Activated T-helper 1 cell treated with anti-CD3 and anti-CD28 coated beads, Interleukin-12 subunit alpha, Interleukin-12 subunit beta, Interleukin-2, Interleukin-4 antibody, amounts not matched to agents 30 ng/mL and 10 ng/mL and 1 ng/mL, durations not matched to agents 14 hours and 24 hours and 36 hours (primary cell): ENCODE data around the gene PAPPA. TPM values are rescaled to one million over a fixed set of nuclear protein-coding genes. Genes with fewer than 3 reads are reported as not detected.

Experiments
- DNase-seq: peaks from one replicate; pipeline ENCODE4 v3.0.0; 2021; ENCODE audit warnings: low spot score
- H3K27ac Mint-ChIP-seq: one replicate; pipeline ENCODE4 v1.8.0; 2021; ENCODE audit warnings: mild to moderate bottlenecking, mixed read lengths
- H3K27me3 Mint-ChIP-seq: one replicate; pipeline ENCODE4 v1.8.0; 2022; ENCODE audit warnings: mild to moderate bottlenecking, moderate library complexity, mixed read lengths; ENCODE audit not compliant: insufficient read depth
- H3K36me3 Mint-ChIP-seq: one replicate; pipeline ENCODE4 v1.8.0; 2021; ENCODE audit warnings: low read depth, mixed read lengths
- H3K4me1 Mint-ChIP-seq: one replicate; pipeline ENCODE4 v1.8.0; 2021; ENCODE audit warnings: low read depth, mixed read lengths
- H3K4me3 Mint-ChIP-seq: one replicate; pipeline ENCODE4 v1.8.0; 2021; ENCODE audit warnings: mild to moderate bottlenecking, moderate library complexity, mixed read lengths
- H3K9me3 Mint-ChIP-seq: one replicate; pipeline ENCODE4 v1.8.0; 2021; ENCODE audit warnings: mixed read lengths
- intact Hi-C: fragments of 100-400 bp; cut with micrococcal nuclease; formaldehyde crosslinking; loops from one replicate; pipeline ENCODE4 v1.15.1; 2024
- total RNA-seq: library from RNA; stranded (reverse); gene quantifications from 2 replicates; pipeline ENCODE4 v1.2.3, GENCODE V29; 2022

The PAPPA gene
- total RNA-seq, 1 donor from 2014 or later = not detected

DNA sequence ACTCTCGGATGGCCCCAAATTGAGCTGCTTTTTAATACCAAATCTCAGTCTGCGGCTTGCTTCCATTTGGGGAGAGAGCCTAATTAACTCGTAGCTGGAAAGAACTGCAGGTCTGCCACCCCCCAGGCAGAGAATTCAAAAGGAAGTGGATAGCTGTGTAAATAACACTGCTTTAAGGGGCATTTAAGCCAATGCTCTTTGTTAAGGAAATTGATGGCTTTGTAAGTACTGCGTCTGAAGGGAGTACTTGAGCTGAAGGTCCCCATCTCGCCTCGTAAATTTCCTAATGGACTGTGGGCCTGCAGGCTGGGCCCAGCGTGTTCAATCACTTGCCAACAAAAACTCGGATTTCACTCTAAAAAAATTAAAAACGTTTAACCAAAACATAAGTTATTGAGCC lies 132.7 kb downstream of the PAPPA start:
- Mint-ChIP-seq H3K27ac (no peak overlapping the region), H3K4me3 (no peak overlapping the region), H3K36me3 (no peaks in the 10 kb centered on the region), H3K27me3 (peaks cover 2% of the 10 kb centered on the region), H3K9me3 (no peaks in the 10 kb centered on the region), H3K4me1 (no peaks in the 10 kb centered on the region)
- intact Hi-C loops = no loop called here
- no peak for DNase-seq

DNA sequence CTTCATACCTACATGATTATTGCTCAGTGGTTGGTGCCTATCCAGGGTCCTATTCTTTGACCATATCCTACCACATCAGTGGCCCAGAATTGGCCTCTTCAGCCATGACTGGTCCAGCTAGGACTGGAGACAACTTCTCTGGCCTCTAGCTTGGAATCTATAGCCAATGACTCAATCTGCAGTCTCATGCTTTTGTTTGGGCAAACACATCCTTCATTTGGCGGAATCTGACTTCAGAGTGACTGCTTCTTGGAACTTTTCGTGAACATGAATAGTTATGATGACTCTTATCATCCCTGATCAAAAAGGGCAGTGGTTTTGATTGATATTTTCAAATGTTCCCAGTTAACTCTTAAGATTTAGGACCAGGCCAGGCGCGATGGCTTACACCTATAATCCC lies 134.1 kb downstream of the PAPPA start:
- peaks cover 2% of the 10 kb centered on the region for H3K27me3 Mint-ChIP-seq
- no peaks in the 10 kb centered on the region for H3K36me3 Mint-ChIP-seq
- H3K27ac Mint-ChIP-seq = no peak overlapping the region
- H3K4me1 Mint-ChIP-seq = no peaks in the 10 kb centered on the region
- no peak for DNase-seq
- H3K9me3 Mint-ChIP-seq = no peaks in the 10 kb centered on the region
- no peak overlapping the region for H3K4me3 Mint-ChIP-seq
- intact Hi-C loops = no loop called here

DNA sequence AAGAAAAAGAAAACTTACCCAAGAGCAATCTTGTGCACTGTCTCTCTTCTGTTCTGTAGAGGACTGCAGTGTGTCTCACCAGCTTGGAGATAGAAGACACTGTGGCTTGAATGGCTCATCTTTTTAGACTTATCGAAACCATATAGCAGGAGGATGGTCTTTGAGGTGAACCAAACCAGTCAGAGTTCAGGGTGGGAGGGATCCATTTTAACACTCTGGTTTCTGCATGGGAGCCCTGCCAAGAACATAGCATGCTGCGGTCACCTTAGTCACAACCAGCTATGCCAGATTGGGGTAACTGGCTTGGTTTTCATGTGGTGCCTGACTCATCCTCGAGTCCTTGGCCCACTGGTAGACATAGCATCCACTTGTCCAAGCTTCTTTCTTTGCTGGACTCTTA lies 135.1 kb downstream of the PAPPA start:
- intact Hi-C loops = no loop called here
- Mint-ChIP-seq H3K4me3 (no peak overlapping the region), H3K9me3 (no peaks in the 10 kb centered on the region), H3K27me3 (peaks cover 2% of the 10 kb centered on the region), H3K27ac (no peak overlapping the region), H3K36me3 (no peaks in the 10 kb centered on the region), H3K4me1 (no peaks in the 10 kb centered on the region)
- no peak for DNase-seq

DNA sequence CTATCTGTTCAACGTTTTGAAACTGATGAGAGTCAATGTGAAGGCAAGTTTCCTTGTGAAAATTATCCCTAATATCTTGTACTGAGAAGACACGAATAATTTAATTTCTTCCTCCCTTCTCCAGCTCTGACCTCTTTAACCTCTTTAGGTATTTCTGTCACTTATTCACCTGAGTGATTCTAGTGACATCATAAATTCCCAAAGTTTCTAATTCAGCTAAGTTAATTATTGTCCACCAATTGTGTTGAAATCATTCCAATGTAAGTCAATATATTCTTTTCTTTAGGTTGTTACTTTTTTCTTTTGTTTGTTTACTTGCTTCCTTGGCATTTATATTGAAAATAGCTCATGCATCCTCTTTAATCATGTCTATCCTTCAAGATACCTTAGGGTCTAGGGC lies 143.8 kb downstream of the PAPPA start:
- no peak overlapping the region for H3K4me3 Mint-ChIP-seq
- no peaks in the 10 kb centered on the region for H3K36me3 Mint-ChIP-seq
- no peaks in the 10 kb centered on the region for H3K4me1 Mint-ChIP-seq
- H3K9me3 Mint-ChIP-seq = no peaks in the 10 kb centered on the region
- H3K27me3 Mint-ChIP-seq = no peaks in the 10 kb centered on the region
- no peak overlapping the region for H3K27ac Mint-ChIP-seq
- DNase-seq = no peak
- intact Hi-C loops = no loop called here

DNA sequence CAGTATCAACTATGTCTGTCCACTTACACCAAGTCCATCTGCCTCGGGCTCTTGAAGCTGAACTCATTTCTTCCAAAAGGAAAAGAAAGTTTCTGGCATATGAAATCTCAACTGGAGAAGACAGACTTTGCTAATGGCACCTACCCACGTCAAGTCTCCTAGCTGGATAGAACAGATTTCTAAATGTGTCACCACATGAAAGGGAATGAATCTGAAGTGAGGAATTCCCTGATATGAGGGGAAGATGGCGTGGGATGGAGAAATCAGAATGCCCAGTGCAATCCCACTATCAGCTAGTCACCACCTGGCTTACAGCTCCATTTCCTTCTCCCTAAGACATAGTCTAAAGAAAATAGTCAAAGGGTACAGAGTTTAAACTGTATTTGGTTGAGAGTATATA lies 144.7 kb downstream of the PAPPA start:
- Mint-ChIP-seq H3K4me3 (no peak overlapping the region), H3K27me3 (no peaks in the 10 kb centered on the region), H3K9me3 (no peaks in the 10 kb centered on the region), H3K36me3 (no peaks in the 10 kb centered on the region), H3K27ac (no peak overlapping the region), H3K4me1 (no peaks in the 10 kb centered on the region)
- intact Hi-C loops = no loop called here
- DNase-seq = no peak

DNA sequence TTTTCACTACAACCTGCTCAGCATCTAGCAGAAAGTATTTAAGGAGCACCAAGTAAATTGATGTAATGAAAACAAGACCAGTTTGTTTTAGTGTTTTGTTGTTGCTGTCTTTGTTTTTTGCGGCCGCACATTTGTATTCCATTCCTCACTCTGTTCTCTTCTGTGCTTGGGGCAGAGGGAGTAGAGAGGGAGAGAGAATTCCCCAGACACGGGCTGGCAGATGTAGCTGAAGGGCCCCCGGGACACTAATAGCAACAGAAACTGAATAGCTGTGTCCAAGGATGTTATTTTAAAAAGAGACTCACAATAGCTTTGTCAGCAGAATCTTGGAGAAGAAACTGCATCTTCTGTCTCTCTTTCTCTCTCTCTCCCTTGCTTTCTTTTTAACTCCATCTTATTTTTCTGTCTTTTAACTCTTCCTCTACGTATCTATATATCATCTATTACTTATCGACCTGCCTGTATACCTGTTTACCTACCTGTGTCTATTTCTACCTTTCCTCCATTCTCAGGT lies 145.3 kb downstream of the PAPPA start:
- intact Hi-C loops = no loop called here
- Mint-ChIP-seq H3K27me3 (no peaks in the 10 kb centered on the region), H3K4me1 (no peaks in the 10 kb centered on the region), H3K9me3 (no peaks in the 10 kb centered on the region), H3K27ac (no peak overlapping the region), H3K36me3 (no peaks in the 10 kb centered on the region), H3K4me3 (no peak overlapping the region)
- no peak for DNase-seq

DNA sequence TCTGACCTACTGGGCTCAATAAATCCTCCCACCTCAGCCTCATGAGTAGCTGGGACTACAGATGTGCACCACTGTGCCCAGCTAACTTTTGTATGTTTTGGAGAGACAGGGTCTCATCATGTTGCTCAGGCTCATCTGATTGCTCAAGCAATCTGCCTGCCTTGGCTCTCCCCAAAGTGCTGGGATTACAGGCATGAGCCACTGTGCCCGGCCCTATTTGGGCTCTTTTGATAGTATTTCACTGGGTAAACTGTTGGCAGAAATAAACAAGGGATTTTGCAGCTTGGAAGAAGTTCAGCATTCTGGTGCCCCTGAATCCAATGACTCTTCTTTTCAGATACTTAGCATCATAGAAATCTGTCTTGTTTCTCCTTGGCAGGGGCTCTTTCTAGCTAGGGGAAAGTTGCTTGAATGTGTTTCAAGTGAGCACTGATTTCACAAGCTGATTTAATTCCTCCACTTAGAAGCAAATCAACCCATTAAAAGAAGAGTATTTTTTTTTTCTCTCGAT lies 146.8 kb downstream of the PAPPA start:
- no peak for DNase-seq
- H3K27me3 Mint-ChIP-seq = no peaks in the 10 kb centered on the region
- intact Hi-C loops = no loop called here
- H3K4me1 Mint-ChIP-seq = no peaks in the 10 kb centered on the region
- H3K4me3 Mint-ChIP-seq = no peak overlapping the region
- no peaks in the 10 kb centered on the region for H3K9me3 Mint-ChIP-seq
- no peak overlapping the region for H3K27ac Mint-ChIP-seq
- no peaks in the 10 kb centered on the region for H3K36me3 Mint-ChIP-seq

DNA sequence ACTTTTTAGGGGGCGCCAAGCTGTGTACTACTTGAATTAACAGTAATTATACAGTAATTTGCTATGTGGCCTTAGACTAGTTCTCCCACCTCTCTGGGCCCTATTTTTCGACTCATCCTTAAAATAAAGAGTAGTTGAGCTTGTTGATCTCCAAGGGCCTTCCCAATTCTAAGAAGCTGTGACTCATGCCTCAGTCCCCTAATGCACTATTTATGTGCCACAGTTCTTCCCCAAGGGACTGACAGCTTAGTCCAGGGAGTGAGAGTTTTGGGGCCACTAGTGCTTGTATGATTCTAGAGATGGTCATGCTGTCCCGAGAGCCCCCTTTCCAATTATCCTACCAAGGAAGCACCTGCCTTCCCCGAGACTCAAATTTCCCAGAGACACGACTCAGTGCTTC lies 149.7 kb downstream of the PAPPA start:
- H3K27ac Mint-ChIP-seq = no peak overlapping the region
- H3K4me3 Mint-ChIP-seq = no peak overlapping the region
- no peaks in the 10 kb centered on the region for H3K9me3 Mint-ChIP-seq
- no peaks in the 10 kb centered on the region for H3K27me3 Mint-ChIP-seq
- H3K36me3 Mint-ChIP-seq = no peaks in the 10 kb centered on the region
- intact Hi-C loops = no loop called here
- DNase-seq = no peak
- no peaks in the 10 kb centered on the region for H3K4me1 Mint-ChIP-seq

DNA sequence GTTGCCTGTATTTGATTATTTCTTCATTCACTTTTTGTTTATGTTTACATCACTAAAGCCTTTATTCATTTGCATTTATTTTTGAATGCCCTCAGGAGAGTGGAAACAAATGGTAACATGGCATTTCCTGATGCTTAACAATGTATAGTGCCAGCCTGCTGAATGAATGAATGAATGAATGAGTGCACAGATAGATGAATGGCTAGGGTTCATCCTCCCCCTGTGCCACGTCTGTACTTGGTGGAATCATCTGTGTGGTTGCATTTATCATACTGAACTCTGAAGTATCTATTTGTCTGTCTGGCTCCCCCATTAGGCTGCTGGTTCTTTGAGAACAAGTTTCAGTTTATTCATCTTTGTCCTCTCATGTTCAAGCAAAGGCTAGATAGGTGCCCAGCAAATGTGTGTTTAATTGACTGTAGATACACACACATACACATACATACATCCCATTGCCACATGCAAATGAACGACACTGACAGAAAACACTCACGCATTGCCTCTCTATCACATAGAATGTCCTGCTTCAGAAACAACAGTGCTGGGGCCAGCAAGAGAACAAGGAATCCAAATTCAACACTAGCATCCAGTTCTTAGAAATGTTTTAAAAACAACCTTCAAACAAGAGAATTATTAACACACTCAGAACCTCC lies 150.4 kb downstream of the PAPPA start:
- Mint-ChIP-seq H3K27me3 (no peaks in the 10 kb centered on the region), H3K36me3 (no peaks in the 10 kb centered on the region), H3K27ac (no peak overlapping the region), H3K9me3 (no peaks in the 10 kb centered on the region), H3K4me1 (no peaks in the 10 kb centered on the region), H3K4me3 (no peak overlapping the region)
- intact Hi-C loops = no loop called here
- no peak for DNase-seq

DNA sequence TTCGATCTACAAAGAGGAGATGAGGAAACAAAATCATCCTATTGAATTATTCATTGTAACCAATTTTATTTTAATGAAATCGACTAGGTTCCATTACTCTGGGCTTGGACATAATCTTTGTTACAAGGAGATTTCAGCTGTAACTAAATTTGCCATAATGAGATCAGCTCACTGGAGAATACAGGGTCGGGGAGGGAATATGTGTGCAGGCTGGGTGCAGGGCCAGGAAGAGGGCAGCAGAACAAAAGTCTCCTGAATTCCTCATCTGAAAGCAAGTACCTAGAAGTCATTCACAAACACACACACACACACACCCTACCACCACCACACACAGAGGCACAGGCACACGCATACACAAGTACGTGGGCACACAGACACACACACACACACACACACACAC lies 151.2 kb downstream of the PAPPA start:
- Mint-ChIP-seq H3K4me1 (no peaks in the 10 kb centered on the region), H3K9me3 (no peaks in the 10 kb centered on the region), H3K27ac (no peak overlapping the region), H3K4me3 (no peak overlapping the region), H3K36me3 (no peaks in the 10 kb centered on the region), H3K27me3 (no peaks in the 10 kb centered on the region)
- DNase-seq = no peak
- intact Hi-C loops = no loop called here

DNA sequence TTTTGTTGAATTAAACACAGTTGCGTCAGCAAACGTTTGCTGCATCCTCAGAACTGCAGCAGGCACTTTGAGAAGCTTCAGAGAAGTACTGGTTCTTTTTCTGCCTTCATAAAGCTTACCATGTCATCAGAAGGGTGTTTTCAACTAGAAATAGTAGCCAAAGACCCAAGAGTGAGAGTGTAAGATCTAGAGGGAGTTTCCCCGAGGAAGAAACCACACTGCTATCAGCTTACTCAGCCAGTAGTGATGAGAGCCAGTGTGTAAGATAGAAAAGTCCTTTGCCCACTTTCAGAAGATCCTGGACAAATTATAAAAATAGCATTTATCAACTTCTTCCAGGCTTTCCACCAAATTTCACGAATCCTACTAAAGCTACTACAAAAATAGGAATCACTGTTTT lies 154.5 kb downstream of the PAPPA start:
- no peak overlapping the region for H3K4me3 Mint-ChIP-seq
- no peaks in the 10 kb centered on the region for H3K36me3 Mint-ChIP-seq
- H3K9me3 Mint-ChIP-seq = no peaks in the 10 kb centered on the region
- H3K27ac Mint-ChIP-seq = no peak overlapping the region
- no peaks in the 10 kb centered on the region for H3K27me3 Mint-ChIP-seq
- no peaks in the 10 kb centered on the region for H3K4me1 Mint-ChIP-seq
- DNase-seq = no peak
- intact Hi-C loops = no loop called here

DNA sequence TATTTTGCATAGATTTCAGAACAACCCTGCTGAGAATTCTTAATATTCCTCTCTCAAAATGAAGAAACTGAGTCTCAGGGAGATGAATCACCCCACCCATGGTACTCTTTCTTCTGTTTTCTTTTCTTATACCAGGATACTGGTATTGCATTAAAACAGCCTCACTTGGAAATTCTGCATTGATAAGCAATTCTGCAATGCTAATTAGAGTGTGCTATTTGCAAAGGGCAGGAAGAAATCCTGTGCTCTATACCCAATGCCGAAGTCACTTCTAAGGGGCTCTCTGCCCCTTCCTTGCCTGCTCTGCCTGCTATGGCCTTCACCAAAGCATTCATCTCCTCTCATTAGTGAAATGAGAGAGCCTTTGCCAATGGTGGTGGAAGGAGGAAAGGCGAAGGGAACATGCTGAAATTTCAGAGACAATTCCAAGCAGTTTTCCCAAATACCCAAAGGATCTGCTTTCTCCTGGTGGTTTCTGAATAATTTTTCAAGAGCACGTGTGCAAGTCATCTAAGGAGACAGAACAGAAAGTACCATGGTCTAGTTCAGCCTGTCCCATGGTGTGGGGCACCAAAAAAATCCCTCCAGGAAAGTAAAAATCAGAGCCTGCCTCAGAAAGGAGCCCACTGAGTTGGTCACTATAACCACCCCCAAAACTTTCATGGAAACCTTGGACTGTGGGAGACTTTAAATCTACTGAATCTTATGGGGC lies 156.5 kb downstream of the PAPPA start:
- no peaks in the 10 kb centered on the region for H3K27me3 Mint-ChIP-seq

DNA sequence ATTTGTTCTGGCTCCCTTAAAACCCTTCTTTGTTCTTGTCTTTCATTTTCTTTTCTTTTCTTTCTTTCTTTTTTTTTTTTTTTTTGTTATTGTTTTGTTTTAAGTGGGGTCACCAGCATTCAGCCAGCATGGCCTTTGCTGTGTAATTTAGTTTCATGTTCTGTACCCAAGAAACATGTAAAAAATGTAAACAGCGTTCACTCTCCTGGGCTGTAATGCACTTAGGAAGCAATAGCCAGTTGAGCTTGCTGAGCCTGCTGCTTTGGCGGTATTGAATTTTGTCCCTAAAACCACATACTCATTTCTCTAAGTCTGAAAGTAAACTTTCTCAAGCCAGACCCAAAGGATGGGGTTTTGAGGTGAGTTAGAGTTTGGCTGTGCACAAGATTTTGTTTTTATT lies 158.6 kb downstream of the PAPPA start:
- intact Hi-C loops = no loop called here
- no peaks in the 10 kb centered on the region for H3K27me3 Mint-ChIP-seq
- no peaks in the 10 kb centered on the region for H3K36me3 Mint-ChIP-seq
- H3K27ac Mint-ChIP-seq = no peak overlapping the region
- no peak overlapping the region for H3K4me3 Mint-ChIP-seq
- no peak for DNase-seq
- no peaks in the 10 kb centered on the region for H3K4me1 Mint-ChIP-seq
- H3K9me3 Mint-ChIP-seq = no peaks in the 10 kb centered on the region

More for the DNA sequence above, 156.5 kb downstream of the PAPPA start:
- DNase-seq = no peak
- intact Hi-C loops = no loop called here
- Mint-ChIP-seq H3K4me3 (no peak overlapping the region), H3K9me3 (no peaks in the 10 kb centered on the region), H3K36me3 (no peaks in the 10 kb centered on the region), H3K4me1 (no peaks in the 10 kb centered on the region), H3K27ac (no peak overlapping the region)
